Activated gamma-delta T cell treated with anti-CD3 and anti-CD28 coated beads, Interleukin-2, amount 50 U/mL, for 16 hours (primary cell): Measurements from ENCODE around the gene NUTM2D.
A peak's percentile ranks its signal among the peaks of the same experiment; 100 is the strongest.
"Not testable (repeated sequence)": the region's sequence is repeated elsewhere in the genome, so short reads cannot be mapped to it uniquely, and the experiment has no call there.

ENCODE experiments used
- DNase-seq: peaks from one replicate; pipeline ENCODE4 v3.0.0-alpha.2; 2020; ENCODE audit warnings: low read depth

NUTM2D gene, protein sequence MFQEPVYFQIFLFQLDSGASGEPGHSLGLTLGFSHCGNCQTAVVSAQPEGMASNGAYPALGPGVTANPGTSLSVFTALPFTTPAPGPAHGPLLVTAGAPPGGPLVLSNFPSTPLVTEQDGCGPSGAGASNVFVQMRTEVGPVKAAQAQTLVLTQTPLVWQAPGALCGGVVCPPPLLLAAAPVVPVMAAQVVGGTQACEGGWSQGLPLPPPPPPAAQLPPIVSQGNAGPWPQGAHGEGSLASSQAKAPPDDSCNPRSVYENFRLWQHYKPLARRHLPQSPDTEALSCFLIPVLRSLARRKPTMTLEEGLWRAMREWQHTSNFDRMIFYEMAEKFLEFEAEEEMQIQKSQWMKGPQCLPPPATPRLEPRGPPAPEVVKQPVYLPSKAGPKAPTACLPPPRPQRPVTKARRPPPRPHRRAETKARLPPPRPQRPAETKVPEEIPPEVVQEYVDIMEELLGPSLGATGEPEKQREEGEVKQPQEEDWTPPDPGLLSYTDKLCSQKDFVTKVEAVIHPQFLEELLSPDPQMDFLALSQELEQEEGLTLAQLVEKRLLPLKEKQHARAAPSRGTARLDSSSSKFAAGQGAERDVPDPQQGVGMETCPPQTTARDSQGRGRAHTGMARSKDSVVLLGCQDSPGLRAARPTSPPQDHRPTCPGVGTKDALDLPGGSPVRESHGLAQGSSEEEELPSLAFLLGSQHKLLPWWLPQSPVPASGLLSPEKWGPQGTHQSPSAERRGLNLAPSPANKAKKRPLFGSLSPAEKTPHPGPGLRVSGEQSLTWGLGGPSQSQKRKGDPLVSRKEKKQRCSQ

DNA sequence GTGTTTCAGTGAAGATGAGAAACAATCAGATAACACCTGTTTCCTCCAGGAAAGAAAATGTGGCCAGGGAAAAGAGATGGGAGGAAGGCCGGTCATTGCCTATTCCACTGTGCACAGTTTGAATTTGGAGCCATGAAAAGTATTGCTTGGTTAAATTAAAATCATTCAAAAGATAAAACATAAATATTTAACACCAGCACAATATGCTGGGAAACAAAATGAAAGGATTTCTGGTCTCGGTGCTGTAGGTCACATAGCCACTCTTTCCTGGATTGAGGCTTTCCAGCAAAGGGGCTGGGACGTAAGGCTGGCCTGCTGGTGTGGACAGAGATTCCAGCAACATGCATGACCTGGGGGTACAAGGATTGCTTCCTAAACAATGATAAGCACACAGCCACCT, at the start of gene NUTM2D:
TSS of gene NUTM2D (plus strand) at position 301 of the 400 bp plus-strand sequence. CDS start 522 bp downstream, outside the sequence.
- not testable (repeated sequence) for DNase-seq

DNA sequence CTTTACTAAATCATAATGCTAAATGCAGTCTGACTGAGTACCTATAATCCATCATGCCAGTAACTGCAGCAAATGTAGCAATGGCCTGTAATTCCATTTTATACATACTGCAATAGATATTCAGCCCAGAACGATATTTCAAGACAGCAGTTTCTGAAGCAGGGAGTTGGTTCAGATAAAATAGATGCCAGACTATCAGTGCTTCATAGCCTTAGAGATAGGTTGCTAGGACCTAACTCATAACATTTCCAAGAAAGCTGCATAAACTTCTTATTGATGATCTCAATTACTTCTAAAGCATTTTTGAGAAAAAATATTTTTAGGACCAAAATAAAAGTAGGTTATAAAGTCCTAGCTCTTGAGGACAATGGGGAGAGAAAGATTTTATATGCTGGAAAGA, 48.8 kb upstream of the NUTM2D start:
- DNase-seq = not testable (repeated sequence)

DNA sequence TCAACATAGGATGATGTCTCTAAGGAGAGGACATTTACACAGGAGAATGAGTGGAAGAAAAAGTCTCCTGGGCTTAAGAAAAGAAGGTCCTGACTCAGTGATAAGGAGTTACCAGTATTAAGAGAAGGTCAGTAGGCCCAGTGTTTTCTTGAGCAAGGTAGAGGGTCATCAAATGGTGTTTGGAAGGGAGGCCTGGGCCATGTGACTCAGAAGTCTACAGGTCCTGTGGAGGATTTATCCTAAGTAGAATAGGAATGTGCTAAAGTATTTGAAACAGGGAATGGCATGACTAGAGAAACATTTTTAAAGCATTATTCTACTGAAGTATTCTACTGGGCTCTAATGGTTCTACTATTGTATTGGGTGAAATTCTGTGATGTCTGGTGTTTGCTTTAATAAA, 47.9 kb upstream of the NUTM2D start:
- not testable (repeated sequence) for DNase-seq

DNA sequence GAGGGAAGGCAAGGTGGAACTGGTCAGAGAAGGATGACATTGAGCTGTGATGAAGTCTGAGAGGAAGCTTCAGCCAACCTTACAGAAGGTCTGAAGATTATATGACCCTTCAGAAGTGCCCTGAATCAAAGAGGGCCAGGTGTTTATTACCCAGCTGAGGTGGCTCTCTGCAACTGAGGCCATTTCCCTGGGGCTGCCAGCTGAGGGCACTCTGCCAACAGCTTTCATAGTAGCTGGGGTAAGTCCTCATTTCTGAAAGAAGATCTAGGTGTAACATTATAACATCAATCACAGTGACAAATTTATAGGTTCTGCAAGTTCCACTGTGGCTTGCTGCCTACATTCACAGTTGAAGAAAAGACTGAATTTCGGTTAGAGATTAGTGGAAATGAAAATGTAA, 46.0 kb upstream of the NUTM2D start:
- DNase-seq = not testable (repeated sequence)

DNA sequence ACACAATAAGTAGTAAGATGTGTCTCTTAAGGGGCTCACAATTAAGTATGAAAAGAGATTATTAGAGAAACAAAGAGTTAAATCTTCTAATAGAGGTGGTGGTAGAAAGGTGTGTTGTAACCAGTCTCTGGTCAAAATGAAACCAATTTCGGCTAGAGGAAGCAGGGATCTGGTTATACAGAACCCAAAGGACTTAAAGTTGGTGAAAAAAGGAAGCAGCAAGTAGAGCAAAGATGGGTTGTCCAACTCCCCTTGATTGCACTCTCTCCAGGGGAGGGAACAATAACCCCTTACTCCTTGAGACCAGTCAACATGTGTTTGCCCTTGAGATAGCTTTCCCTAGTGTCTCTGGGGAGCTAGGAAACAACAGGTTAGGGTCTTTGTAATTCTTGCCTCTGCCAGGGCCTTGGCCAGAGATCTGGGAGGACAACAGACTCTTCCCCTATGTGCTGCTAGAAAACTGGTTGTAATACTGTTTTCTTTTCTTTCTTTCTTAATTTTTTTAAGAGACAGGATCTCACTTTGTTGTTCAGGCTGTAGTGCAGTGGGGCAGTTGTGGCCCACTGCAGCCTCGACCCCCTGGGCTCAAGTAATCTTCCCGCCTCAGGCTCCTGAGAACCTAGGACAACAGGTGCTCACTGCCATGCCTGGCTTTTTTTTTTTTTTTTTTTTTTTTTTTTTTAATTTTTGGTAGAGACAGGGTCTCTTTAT, 43.7 kb upstream of the NUTM2D start:
- not testable (repeated sequence) for DNase-seq

DNA sequence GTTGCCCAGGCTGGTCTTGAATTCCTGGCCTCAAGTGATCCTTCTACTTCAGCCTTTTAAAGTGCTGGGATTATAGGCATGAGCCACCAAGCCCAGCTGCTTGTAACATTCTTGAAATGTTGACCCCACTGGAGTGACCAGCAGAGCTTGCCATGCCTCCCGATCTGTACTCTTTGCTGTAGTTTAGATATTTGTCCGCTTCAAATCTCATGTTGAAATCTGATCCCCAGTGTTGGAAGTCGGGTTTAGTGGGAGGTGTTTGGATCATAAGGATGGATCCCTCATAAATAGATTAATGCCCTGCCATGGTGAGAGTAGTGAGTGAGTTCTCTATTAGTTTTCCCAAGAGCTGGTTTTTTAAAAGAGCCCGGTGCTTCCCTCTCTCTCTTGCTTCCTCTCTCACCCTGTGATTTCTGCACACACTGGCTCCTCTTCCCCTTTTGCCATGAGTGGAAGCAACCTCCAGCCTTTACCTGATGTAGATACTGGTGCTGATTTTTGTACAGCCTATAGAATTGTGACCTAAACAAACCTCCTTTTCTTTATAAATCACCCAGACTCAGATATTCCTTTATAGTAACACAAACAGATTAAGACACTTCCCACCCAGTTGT, 43.1 kb upstream of the NUTM2D start:
- DNase-seq = not testable (repeated sequence)

DNA sequence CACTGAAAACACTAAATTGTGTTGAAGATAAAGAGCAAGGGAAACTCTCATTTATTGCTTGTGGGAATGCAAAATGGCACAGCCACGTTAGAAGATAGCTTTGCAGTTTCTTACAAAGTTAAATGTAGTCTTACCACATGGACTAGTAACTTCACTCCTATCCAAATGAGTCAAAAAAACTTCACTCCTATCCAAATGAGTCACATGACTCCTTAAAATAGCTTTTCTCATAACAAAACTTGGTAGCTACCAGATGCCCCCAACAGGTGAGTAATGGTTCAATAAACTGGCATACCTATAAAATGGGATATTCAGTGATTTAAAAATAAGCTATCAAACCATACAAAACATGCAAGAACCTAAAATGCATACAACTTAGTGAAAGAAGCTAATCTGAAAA, 36.0 kb upstream of the NUTM2D start:
- DNase-seq = not testable (repeated sequence)

DNA sequence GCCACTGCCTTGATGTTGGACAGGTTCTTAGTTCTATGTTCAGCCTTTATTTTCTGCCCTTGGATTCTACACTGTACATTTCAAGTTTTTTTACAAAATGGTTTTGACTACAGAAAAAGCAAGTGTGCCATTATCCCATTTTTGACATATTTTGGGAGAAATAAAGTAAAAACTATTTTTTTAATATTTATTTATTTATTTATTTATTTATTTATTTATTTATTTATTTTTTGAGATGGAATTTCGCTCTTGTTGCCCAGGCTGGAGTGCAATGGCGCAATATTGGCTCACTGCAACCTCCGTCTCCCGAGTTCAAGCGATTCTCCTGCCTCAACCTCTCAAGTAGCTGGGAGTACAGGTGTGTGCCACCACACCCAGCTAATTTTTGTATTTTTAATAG, 33.0 kb upstream of the NUTM2D start:
- not testable (repeated sequence) for DNase-seq

DNA sequence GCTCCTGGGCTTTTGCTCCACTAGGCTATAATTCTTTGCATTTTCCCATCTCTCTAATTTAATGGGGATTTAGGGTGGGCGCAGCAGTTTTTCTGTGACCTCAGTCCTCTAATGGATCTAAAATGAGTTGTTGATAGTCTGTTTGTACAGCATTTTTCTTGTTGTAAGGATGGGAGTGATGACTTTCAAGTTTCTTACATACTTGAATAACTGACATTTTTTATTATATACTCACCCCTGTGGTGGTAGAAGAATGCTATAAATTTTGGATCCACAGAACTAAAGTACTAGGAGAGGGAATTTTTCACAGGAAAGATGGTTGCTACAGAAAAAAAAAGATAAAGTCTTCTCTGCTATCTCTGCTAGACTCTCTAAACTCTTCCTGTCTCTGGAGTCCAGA, 29.6 kb upstream of the NUTM2D start:
- DNase-seq = not testable (repeated sequence)

DNA sequence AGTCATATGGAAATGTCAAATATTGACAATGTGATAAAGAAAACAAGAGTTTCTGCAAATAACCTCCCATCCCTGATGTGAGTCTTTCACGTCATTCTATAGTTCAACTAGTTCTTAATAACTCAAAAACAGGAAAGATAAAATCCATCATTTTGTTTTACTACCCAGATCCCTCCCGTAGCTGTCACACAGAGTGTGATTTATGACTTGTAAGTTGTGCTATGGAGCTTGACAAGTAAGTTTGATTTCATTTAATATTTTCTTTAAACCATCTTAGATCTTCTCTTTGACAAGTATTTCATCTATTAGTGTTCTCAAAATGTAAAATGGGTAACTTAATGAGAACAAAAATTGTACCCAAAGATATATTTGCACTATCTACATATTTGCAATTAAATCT, 28.4 kb upstream of the NUTM2D start:
- DNase-seq = not testable (repeated sequence)

DNA sequence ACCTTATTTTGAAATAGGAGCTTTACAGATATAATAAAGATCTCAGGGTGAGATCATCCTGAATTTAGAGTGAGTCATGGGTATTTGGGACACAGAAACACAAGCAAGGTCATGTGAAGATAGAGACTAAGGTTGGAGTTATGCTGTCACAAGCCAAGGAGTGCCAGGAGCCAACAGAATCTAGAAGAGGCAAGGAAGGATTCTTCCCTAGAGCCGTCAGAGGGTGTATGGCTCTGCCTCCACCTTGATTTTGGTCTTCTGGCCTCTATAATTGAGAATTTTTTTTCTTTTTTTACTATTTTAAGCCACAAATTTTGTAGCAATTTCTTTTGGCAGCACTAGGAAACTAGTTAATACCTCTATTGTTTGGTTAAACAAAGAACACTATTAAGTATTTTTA, 24.9 kb upstream of the NUTM2D start:
- not testable (repeated sequence) for DNase-seq

DNA sequence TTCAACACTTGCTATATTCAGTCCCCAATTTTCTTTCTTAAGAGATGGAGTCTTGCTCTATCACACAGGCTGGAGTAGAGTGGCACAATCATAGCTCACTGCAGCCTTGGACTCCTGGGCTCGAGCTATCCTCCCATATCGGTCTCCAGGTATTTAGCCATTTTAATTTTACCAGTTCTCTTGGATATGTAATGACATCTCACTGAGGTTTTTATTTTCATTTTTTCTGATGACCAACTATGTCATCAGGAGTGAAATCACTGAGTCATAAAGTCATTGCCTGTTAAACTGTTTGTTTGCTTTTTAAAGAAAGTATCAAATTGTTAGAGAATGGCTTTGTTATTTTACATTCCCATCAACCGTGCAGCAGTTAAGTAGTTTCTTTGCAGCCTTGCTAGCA, 17.1 kb upstream of the NUTM2D start:
- DNase-seq = not testable (repeated sequence)

DNA sequence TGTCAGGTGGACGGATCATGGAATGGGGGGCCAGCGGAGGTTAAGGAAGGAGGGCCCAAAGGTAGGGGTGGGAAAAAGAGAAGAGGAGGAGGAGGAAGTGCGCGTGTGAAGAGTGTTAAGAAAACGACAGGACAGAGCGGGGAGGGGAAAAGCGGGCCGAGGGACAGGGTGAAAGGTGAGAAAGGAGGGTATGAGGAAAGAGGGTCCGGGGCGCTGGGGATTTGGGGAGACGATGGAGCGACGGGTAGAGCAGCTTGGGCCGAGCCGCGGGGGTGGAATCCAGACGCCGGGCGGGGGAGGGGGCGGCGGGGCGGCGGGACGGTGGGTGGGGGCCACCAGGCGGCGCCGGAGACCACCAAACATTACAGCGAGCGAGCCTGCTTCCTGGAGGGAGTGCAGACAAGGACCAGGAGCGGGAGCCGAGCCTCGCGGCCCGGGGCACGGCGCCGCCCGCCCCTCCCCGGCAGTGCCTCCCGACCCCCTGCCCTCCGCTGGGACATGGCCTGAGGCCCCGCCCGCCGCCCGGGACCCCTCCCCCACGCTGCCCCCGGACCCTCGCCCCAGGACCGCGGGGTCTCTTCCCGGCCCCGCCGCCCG, 15.9 kb upstream of the NUTM2D start:
- DNase-seq = not testable (repeated sequence)

DNA sequence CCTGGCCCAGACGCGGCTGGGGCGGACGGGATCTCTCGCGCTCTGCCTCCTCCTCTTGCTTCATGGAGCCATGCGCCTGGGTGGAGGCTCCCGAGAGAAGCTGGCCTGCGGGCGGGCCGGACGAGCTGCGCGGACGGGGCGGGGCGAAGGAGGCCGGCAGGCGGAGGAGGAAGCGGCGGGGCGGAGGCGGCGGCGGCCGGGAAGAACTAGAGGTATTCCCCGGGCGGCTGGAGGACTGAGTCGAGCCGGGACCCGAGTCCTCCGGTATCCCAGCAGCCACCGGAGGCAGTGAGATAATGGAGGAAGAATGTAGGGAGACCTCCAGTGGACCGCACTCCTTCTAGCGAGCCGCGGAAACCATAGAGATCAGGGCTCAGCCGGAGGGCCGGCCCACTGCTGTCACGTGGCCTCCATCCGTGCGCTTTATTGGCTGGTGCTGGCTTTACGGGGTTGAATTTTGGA, 15.3 kb upstream of the NUTM2D start:
- peak; percentile 64 for DNase-seq

DNA sequence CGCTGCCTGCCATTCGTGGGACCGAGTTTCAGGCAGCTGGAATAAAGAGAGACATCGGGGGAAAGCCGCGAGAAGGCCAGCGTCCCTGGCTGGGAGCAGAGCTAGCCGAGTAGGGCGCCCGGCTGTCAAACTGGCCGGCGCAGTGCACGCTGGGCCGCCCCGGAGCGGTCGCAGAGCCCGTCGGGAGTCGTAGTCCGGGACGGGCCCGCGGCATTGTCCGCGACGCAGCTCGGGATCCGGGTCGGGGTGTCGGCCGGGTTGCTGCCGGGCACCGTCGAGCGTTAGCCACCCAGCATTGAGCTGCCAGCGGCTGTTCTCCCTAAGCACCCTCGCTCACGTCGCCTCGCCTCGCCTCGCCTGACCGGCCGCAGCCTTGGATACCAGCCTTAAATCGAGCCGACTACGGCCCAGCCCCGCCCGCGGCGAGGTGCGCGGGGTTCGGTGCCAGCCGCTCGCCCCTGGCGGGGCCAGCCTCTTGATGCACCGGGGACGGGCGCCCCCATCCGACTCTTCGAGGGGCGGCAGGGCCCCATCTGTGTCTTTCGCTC, 14.8 kb upstream of the NUTM2D start:
- DNase-seq = peak; percentile 73

DNA sequence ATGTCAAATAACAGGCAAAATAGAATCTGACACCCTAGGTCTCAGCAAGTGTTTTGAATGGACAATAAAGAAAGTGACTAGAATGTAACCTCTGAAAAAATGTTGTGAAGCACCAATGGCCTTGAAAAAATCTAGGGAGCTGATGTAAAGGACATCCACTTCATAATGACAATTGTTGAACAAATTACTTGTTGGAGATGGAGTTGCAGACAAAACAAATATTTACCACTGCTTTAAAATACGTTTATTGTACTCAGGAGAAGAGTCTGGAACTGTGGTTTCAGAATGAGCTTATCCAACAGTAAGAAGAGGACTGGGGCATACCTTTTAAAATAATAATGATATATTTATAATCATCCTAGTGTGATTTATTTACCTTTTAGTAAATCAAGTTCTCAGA, 11.8 kb upstream of the NUTM2D start:
- DNase-seq = not testable (repeated sequence)

DNA sequence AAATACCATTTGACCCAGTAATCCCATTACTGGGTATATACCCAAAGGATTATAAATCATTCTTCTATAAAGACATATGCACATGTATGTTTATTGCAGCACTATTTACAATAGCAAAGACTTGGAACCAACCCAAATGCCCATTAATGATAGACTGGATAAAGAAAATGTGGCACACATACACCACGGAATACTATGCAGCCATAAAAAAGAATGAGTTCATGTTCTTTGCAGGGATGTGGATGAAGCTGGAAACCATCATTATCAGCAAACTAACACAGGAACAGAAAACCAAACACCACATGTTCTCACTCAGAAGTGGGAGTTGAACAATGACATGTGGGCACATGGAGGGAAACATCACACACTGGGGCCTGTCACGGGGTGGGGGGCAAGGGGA, 7.4 kb upstream of the NUTM2D start:
- not testable (repeated sequence) for DNase-seq

DNA sequence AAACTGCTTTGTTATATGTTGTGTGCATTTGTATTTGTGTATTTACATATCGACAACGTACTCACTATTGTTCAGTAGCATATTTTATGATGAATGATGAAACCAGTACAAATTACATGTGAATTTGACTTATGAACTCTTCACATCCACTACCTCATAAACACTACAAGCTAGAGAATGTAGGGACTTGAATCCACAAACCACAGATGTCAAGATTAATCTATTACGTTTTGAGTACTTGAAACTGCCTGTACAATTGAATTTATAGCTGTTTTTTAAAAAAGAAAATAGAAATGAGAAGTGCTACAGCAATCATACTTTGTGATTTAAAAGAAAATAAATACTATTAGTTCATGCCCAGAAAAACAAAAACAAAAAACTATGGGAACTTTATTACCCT, 4.7 kb upstream of the NUTM2D start:
- not testable (repeated sequence) for DNase-seq

DNA sequence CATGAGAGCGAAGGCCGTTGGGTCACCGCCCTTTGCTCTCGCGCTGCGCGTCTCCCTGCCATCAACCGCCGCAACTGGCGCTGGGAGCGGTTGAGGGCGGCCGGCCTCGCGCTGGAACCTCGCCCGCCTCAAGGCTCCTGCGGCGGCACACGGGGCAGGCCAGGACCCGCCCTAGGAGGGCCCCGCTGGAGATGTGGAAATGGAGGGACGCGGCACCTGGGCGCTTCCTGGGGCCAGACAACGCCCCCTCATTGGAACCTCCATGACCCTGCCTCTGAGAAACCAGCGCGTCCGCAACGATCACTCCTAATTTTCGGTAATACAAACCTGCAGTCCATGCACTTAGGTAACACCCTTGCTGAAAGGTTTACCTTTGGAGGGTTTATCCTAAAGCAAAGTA, 2.4 kb upstream of the NUTM2D start:
- not testable (repeated sequence) for DNase-seq

DNA sequence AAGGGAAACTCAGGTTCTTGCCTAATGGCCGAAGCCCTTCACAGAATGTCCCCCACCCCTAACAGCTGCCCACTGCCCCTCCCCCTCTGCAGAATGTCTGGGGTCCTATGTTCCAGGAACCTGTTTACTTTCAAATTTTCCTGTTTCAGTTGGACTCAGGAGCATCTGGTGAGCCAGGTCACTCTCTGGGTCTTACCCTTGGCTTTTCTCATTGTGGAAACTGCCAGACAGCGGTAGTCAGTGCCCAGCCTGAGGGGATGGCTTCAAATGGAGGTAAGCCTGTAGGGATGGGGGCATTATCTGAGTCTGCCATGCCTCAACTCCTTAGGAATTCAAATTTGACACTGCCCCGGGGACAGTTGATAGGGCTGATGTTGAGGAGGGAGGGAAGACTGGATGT, 615 bp downstream of the NUTM2D start:
- DNase-seq = not testable (repeated sequence)

DNA sequence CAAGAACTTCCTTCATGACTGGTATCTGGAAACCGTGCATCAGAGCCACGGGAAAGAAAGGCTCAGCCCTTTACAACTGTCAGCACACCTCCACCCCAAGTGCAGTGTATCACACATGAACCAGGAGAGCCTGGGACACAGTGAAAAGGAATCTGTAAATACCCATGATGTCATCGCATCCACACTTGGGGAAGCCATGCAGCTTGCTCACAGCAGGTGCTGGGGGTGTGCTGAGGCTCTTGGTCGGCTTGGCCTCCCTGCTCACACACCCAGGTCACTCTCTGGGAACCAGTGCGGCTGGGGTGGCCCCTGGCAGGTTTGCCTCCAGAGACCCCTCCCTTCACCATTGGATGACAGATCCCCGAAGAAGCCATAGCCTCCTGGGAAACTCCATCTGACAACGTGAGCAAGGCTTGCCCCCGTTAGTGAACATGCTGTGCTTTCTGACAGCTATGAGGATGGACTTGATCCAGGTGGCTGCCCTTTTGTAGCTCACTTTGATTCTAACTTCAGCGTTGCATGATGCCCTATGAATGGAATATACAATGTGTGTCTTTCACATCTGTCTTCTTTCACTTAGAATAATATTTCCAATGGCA, 12.1 kb downstream of the NUTM2D start:
- not testable (repeated sequence) for DNase-seq
